OCI-LY7 (cell line): Measurements from ENCODE around the gene INTS6L. TPM values are rescaled to one million over a fixed set of nuclear protein-coding genes. Genes with fewer than 3 reads are reported as not detected.
A peak's percentile ranks its signal among the peaks of the same experiment; 100 is the strongest.

Source experiments
- BruUV-seq: library from RNA; stranded (reverse); fragments of 400-500 nt; replicated peaks from 2 replicates; lab custom pipeline; 2021; lab: Mats Ljungman, UMichigan
- CTCF ChIA-PET: fragments of 300-600 bp; sonication (Branson Sonifier 250); formaldehyde crosslinking; loops from one replicate; lab custom pipeline; 2022; ENCODE audit warnings: antibody characterized with exemption; ENCODE audit not compliant: unreplicated experiment; lab: Charles Lee
- POLR2A ChIA-PET: fragments of 300-600 bp; sonication (Branson Sonifier 250); formaldehyde crosslinking; loops from one replicate; lab custom pipeline; 2022; ENCODE audit warnings: antibody characterized with exemption; lab: Charles Lee
- DNase-seq: peaks from one replicate; pipeline ENCODE4 v3.0.0-alpha.2; 2015; ENCODE audit warnings: low spot score
- H2AFZ ChIP-seq: fragments of 200-600 bp; sonication (generic), shearing (Covaris generic); 2 replicates; pipeline ENCODE4 v1.6.1; 2014; ENCODE audit warnings: mild to moderate bottlenecking, antibody characterized with exemption, low read length, moderate library complexity
- H3K27ac ChIP-seq: fragments of 200-600 bp; sonication (generic); 2 replicates; pipeline ENCODE4 v1.5.1; 2014; ENCODE audit warnings: mixed run types, low read depth, mild to moderate bottlenecking, moderate library complexity, low read length, inconsistent platforms; ENCODE audit not compliant: poor library complexity, severe bottlenecking
- H3K36me3 ChIP-seq: fragments of 200-600 bp; sonication (generic); 2 replicates; pipeline ENCODE4 v1.6.1; 2014; ENCODE audit warnings: mild to moderate bottlenecking, antibody characterized with exemption, low read length, moderate library complexity, mixed read lengths; ENCODE audit not compliant: insufficient read depth
- H3K4me1 ChIP-seq: fragments of 200-600 bp; sonication (generic); 2 replicates; pipeline ENCODE4 v1.5.1; 2014; ENCODE audit warnings: mild to moderate bottlenecking, low read length; ENCODE audit not compliant: insufficient read depth, poor library complexity, severe bottlenecking
- H3K4me2 ChIP-seq: fragments of 200-600 bp; sonication (generic); 2 replicates; pipeline ENCODE4 v1.6.1; 2014; ENCODE audit warnings: mild to moderate bottlenecking, low read length
- H3K4me3 ChIP-seq: fragments of 200-600 bp; sonication (generic); 2 replicates; pipeline ENCODE4 v1.5.1; 2014; ENCODE audit warnings: mild to moderate bottlenecking, low read depth, low read length; ENCODE audit not compliant: poor library complexity, severe bottlenecking
- H3K79me2 ChIP-seq: fragments of 200-600 bp; sonication (generic); 2 replicates; pipeline ENCODE4 v1.6.1; 2016; ENCODE audit warnings: low read depth, mild to moderate bottlenecking, low read length, moderate library complexity, mixed read lengths; ENCODE audit not compliant: insufficient read depth
- H3K9me2 ChIP-seq: fragments of 200-600 bp; sonication (generic); 2 replicates; pipeline ENCODE4 v1.6.1; 2016; ENCODE audit warnings: mild to moderate bottlenecking, low read length, mixed read lengths; ENCODE audit not compliant: insufficient read depth
- H3K9me3 ChIP-seq: fragments of 200-600 bp; sonication (generic); 2 replicates; pipeline ENCODE4 v1.6.1; 2014; ENCODE audit warnings: mild to moderate bottlenecking, mixed run types, low read length, mixed read lengths
- H4K20me1 ChIP-seq: fragments of 200-600 bp; sonication (generic); 2 replicates; pipeline ENCODE4 v1.6.1; 2014; ENCODE audit warnings: mild to moderate bottlenecking, antibody characterized with exemption, low read length, moderate library complexity, mixed read lengths; ENCODE audit not compliant: insufficient read depth
- EZH2phosphoT487 ChIP-seq: fragments of 200-600 bp; sonication (generic); IDR thresholded peaks from 2 replicates; pipeline ENCODE4 v1.6.1; 2018; ENCODE audit warnings: low read depth, borderline replicate concordance, mild to moderate bottlenecking, mixed run types, antibody characterized with exemption, low read length, moderate library complexity, mixed read lengths
- intact Hi-C: fragments of 100-400 bp; cut with micrococcal nuclease; formaldehyde crosslinking; loops from one replicate; pipeline ENCODE4 v1.10.0; 2022; ENCODE audit not compliant: unreplicated experiment
- total RNA-seq, 2 experiments: library from RNA; depleted of rRNA in 1 of 2; stranded (reverse); fragments of >200 nt in 1 of 2; shearing (Covaris generic) in 1 of 2; gene quantifications; 2 replicates each; pipeline ENCODE4 v1.2.3, GENCODE V29; 2014 to 2022
- TF ChIP-seq, protein P1 (sequence below): fragments of 200-600 bp; sonication (generic); conservative IDR thresholded peaks from 2 replicates; pipeline ENCODE4 v1.5.1; 2014; ENCODE audit warnings: mild to moderate bottlenecking, antibody characterized with exemption, low read length, moderate library complexity, mixed read lengths

INTS6L gene
- total RNA-seq, 2 experiments from 2014 or later = 15.6 to 16.4 TPM

DNA sequence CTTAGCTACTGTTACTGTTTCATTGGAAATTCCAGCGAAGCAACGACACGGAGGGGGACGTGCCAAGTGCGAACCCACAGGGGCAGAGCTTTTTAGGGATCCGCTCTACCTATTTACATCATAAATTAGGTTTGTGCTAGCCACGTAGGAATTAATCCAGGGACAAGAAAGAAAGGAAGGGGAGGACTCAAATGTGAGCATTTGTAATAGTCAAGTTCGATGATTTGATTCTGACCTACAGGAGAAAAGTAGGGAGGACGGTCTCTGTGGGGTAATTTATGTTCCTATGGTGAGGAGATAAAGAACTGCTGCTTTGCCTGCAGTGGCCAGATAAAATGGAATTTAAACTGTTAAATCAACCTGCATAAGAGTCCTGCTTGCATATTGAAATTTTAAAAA lies 1.7 kb downstream of the INTS6L start:
- POLR2A ChIA-PET = interaction anchor here (0.6 to 1.2 kb wide), 2 partner anchors 22 to 1744 kb away, joined by 3 to 5 read pairs; no protein-coding TSS in a partner anchor
- intact Hi-C loops = loop anchor here (10.0 kb wide), 1 partner anchor 453 kb away; the partner anchor contains the start of gene MMGT1
- H3K79me2 ChIP-seq = peaks cover 6% of the 10 kb centered on the region; the same call in 1 of the 2 replicates
- H3K4me3 ChIP-seq = peak overlapping the region; percentile 84
- peak overlapping the region; percentile 55; the same call in 1 of the 2 replicates for H2AFZ ChIP-seq
- peak overlapping the region; percentile 58 for H3K27ac ChIP-seq
- H3K9me2 ChIP-seq = no peaks in the 10 kb centered on the region
- TF ChIP-seq, protein P1, sequence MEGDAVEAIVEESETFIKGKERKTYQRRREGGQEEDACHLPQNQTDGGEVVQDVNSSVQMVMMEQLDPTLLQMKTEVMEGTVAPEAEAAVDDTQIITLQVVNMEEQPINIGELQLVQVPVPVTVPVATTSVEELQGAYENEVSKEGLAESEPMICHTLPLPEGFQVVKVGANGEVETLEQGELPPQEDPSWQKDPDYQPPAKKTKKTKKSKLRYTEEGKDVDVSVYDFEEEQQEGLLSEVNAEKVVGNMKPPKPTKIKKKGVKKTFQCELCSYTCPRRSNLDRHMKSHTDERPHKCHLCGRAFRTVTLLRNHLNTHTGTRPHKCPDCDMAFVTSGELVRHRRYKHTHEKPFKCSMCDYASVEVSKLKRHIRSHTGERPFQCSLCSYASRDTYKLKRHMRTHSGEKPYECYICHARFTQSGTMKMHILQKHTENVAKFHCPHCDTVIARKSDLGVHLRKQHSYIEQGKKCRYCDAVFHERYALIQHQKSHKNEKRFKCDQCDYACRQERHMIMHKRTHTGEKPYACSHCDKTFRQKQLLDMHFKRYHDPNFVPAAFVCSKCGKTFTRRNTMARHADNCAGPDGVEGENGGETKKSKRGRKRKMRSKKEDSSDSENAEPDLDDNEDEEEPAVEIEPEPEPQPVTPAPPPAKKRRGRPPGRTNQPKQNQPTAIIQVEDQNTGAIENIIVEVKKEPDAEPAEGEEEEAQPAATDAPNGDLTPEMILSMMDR = no peak
- TF ChIP-seq EZH2phosphoT487 = no peak
- peaks cover 11% of the 10 kb centered on the region for H3K4me1 ChIP-seq
- no peaks in the 10 kb centered on the region for H4K20me1 ChIP-seq
- DNase-seq = no peak
- no TSS peak for BruUV-seq
- no peaks in the 10 kb centered on the region for H3K9me3 ChIP-seq
- H3K4me2 ChIP-seq = peak overlapping the region; percentile 96
- CTCF ChIA-PET = no interaction called here
- H3K36me3 ChIP-seq = no peaks in the 10 kb centered on the region

DNA sequence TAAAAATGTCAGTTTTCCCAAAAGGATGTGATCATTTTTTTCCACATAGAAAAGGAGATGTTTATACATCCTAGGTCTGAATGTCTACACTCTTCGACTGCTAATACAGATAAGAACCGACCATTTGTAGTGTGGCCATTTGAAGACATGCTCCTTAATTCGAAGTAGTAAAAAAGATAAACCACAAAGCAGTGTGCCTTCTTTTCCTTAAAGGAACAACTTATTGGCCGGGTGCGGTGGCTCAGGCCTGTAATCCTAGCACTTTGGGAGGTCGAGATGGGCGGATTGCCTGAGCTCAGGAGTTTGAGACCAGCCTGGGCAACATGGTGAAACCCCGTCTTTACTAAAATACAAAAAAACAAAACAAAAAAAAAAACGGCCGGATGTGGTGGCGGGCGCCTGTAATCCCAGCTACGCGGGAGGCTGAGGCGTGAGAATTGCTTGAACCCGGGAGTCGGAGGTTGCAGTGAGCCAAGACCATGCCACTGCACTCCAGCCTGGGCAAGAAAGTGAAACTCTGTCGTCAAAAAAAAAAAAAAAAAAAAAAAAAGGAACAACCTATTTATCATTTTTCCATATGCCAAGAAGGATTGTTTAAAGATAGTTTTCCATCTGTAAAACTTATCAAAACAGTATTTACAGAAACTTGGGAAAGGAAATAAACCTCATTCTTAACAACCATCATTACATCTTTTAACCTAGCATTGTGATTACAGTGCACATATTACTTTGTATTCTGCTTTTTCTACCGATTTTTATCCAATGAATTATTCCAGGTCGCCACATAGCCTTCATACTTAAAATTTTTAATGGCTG lies 2.6 kb downstream of the INTS6L start:
- Histone ChIP-seq H2AFZ (peak overlapping the region; percentile 55; the same call in 1 of the 2 replicates), H3K27ac (no peak overlapping the region), H3K9me2 (no peaks in the 10 kb centered on the region), H3K36me3 (no peaks in the 10 kb centered on the region), H3K4me1 (peaks cover 11% of the 10 kb centered on the region), H3K79me2 (peaks cover 6% of the 10 kb centered on the region; the same call in 1 of the 2 replicates), H3K4me2 (peak overlapping the region; percentile 96), H3K4me3 (peak overlapping the region; percentile 84), H4K20me1 (no peaks in the 10 kb centered on the region), H3K9me3 (no peaks in the 10 kb centered on the region)
- BruUV-seq = no TSS peak
- ChIA-PET CTCF (no interaction called here), POLR2A (interaction anchor here (0.9 to 1.2 kb wide), 2 partner anchors 21 to 22 kb away, joined by 4 to 5 read pairs; no protein-coding TSS in a partner anchor)
- no peak for TF ChIP-seq EZH2phosphoT487
- TF ChIP-seq, protein P1 = no peak
- DNase-seq = no peak
- intact Hi-C loops = loop anchor here (10.0 kb wide), 1 partner anchor 452 kb away; the partner anchor contains the start of gene MMGT1
